ENCODE data around the gene SETD2. TPM values are rescaled to one million over a fixed set of nuclear protein-coding genes. Genes with fewer than 3 reads are reported as not detected.
A peak's percentile ranks its signal among the peaks of the same experiment; 100 is the strongest.

The SETD2 gene
- total RNA-seq, 1 donor from 2014 or later: 65.7 TPM

DNA sequence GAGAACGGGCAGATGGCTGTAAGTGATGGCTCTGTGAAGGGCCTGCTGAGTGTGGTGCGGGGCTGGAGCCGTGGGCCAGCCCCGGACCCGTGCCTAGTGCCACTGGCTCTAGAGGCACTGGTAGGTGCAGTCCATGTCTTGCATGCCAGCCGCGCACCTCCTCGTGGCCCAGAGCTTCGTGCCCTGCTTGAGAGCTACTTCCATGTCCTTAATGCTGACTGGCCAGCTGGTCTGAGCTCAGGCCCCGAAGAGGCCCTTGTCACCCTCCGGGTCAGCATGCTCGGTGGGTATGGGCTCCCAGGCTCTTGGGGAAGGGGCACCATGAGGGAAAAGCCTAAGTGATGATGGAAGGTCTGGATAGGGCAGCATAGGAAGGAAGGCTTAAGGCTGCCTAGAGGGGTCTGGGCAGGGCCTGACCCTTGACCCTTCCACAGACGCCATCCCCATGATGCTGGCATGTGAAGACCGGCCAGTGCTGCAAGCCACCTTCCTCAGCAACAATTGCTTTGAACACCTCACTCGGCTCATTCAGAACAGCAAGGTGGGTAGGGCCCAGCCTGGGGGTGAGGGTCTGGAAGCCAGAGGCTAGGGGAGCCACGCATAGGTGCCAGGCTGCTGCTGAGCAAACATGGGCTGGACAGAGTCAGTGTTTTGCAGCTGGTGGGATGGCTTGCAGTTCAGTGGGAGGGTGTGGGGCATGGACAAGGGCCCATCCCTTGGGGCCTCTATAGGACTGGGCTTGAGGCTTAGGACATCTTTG, 172.3 kb downstream of the SETD2 start:
- POLR2A ChIA-PET: interaction anchor here (1.0 to 6.2 kb wide), 5 partner anchors 12 to 65 kb away, joined by 3 to 35 read pairs (median 5); partner anchors contain the start of genes CCDC12 and NBEAL2
- intact Hi-C loops (cut with micrococcal nuclease): loop anchor here (2.0 kb wide), 1 partner anchor 17 kb away; no protein-coding TSS in a partner anchor
- no peaks in the 10 kb centered on the region for H3K9me3 Mint-ChIP-seq
- H3K36me3 Mint-ChIP-seq (ENCODE audit: low read depth): peaks cover 33% of the 10 kb centered on the region
- peaks cover 49% of the 10 kb centered on the region for H3K4me1 Mint-ChIP-seq
- H3K27ac Mint-ChIP-seq: peak overlapping the region; percentile 93
- no peaks in the 10 kb centered on the region for H3K27me3 Mint-ChIP-seq
- ATAC-seq (ENCODE audit: low read depth) (no peak), DNase-seq (no peak)
- no peak overlapping the region for H3K4me3 Mint-ChIP-seq
- CTCF ChIA-PET: no interaction called here
- TF ChIP-seq, protein P1, sequence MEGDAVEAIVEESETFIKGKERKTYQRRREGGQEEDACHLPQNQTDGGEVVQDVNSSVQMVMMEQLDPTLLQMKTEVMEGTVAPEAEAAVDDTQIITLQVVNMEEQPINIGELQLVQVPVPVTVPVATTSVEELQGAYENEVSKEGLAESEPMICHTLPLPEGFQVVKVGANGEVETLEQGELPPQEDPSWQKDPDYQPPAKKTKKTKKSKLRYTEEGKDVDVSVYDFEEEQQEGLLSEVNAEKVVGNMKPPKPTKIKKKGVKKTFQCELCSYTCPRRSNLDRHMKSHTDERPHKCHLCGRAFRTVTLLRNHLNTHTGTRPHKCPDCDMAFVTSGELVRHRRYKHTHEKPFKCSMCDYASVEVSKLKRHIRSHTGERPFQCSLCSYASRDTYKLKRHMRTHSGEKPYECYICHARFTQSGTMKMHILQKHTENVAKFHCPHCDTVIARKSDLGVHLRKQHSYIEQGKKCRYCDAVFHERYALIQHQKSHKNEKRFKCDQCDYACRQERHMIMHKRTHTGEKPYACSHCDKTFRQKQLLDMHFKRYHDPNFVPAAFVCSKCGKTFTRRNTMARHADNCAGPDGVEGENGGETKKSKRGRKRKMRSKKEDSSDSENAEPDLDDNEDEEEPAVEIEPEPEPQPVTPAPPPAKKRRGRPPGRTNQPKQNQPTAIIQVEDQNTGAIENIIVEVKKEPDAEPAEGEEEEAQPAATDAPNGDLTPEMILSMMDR (IDR thresholded peaks at IDR 0.05): no peak

DNA sequence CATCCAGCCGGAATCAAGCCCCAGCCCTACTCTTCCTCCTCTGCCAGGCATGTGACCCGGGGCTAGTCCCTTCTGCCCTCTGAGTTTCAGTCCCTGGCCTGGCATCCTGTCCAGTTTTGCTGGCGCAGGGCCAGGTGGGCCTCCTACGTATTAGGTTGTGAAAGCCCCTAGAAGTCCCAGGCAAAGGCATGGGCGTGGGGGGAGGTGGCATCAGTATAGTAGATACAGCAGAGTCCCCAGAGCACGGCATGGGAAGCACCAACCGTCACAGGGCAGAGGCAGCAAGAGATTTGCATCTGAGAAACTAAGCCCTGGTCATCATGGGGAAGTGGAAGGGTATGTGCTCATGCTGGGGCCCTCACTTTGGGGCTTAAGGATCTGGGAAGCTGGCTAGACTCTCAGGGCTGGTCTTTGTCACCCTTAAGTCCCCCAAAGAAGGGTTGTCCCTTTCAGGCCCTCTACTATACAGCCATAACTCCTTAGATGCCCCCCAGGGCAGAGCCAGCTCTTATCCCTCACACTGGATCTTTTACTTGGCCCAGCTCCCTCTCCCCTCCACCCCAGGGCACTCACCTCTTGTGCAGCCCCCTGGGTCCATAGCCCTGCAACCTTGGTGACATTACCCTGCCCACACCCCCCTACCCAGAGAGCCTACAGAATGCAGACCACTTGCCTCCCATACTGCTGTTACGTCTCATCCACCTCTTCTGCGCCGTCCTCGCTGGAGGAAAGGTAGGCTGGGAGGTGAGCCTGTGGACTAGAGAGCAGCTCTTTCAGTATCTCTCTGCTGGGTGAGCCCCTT, 173.1 kb downstream of the SETD2 start:
- Mint-ChIP-seq H3K27ac (peak overlapping the region; percentile 93), H3K9me3 (no peaks in the 10 kb centered on the region), H3K4me1 (peaks cover 58% of the 10 kb centered on the region), H3K36me3 (ENCODE audit: low read depth) (peaks cover 33% of the 10 kb centered on the region), H3K4me3 (peak overlapping the region; percentile 58), H3K27me3 (no peaks in the 10 kb centered on the region)
- TF ChIP-seq, protein P1 (IDR thresholded peaks at IDR 0.05): no peak
- DNase-seq (no peak), ATAC-seq (ENCODE audit: low read depth) (peak; percentile 67)
- ChIA-PET CTCF (no interaction called here), POLR2A (interaction anchor here (0.9 to 6.2 kb wide), 7 partner anchors 11 to 64 kb away, joined by 3 to 35 read pairs (median 4); partner anchors contain the start of genes CCDC12 and NBEAL2)
- intact Hi-C loops (cut with micrococcal nuclease): loop anchor here (2.0 kb wide), 1 partner anchor 16 kb away; no protein-coding TSS in a partner anchor

DNA sequence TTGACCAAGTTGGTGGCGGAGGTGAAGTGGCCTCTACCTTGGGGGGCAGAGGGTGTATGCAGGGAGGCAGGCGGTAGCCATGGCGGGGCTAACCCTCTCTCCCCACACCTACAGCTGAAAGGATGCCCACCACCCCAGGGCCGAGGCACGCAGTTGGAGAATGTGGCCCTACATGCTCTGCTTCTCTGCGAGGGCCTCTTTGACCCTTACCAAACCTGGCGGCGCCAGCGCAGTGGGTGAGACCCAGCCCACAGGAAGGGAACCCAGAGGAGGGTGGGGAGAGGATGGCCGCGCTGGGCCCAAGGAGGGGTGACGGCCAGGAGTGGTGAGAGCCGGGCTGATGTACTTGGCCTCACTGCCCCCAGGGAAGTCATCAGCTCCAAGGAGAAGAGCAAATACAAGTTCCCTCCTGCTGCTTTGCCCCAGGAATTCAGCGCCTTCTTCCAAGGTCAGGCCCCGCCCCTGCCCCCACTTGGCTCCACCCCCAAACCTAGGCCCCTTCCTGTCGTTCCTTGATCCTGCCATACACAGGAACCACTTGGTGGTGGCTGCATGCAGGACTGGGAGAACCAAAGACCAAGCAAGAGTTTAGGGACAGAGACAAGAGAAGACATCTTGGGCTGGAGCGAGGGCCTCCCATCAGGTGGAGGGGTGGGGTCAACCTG, 174.6 kb downstream of the SETD2 start:
- DNase-seq (no peak), ATAC-seq (ENCODE audit: low read depth) (no peak)
- Mint-ChIP-seq H3K4me1 (peaks cover 72% of the 10 kb centered on the region), H3K27me3 (no peaks in the 10 kb centered on the region), H3K4me3 (no peak overlapping the region), H3K9me3 (no peaks in the 10 kb centered on the region), H3K27ac (peak overlapping the region; percentile 93), H3K36me3 (ENCODE audit: low read depth) (peaks cover 24% of the 10 kb centered on the region)
- TF ChIP-seq, protein P1 (IDR thresholded peaks at IDR 0.05): no peak
- intact Hi-C loops (cut with micrococcal nuclease): no loop called here
- CTCF ChIA-PET: no interaction called here
- POLR2A ChIA-PET: interaction anchor here (0.9 to 6.2 kb wide), 5 partner anchors 9 to 20 kb away, joined by 3 to 35 read pairs (median 12); partner anchors contain the start of genes CCDC12 and NBEAL2

DNA sequence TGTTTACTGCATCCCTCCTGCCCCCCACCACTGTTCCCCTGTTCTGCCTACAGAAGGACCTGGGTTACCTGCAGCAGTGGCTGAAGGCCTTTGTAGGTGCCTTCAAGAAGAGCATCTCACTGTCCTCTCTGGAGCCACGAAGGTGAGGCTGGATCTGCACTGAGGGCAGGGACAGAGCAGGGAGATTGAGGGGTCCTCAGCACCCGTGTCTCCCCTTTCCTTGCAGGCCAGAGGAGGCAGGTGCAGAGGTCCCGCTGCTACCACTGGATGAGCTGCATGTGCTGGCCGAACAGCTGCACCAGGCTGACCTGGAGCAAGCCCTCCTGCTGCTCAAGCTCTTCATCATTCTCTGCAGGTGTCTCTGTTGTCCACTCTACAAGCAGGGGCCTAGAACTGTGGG, 175.3 kb downstream of the SETD2 start:
- CTCF ChIA-PET: no interaction called here

More for the DNA sequence above, 175.3 kb downstream of the SETD2 start:
- no peaks in the 10 kb centered on the region for H3K9me3 Mint-ChIP-seq
- DNase-seq (no peak), ATAC-seq (ENCODE audit: low read depth) (no peak)
- no peak overlapping the region for H3K4me3 Mint-ChIP-seq
- no peaks in the 10 kb centered on the region for H3K27me3 Mint-ChIP-seq
- peaks cover 75% of the 10 kb centered on the region for H3K4me1 Mint-ChIP-seq
- intact Hi-C loops (cut with micrococcal nuclease): no loop called here
- H3K36me3 Mint-ChIP-seq (ENCODE audit: low read depth): peaks cover 20% of the 10 kb centered on the region
- H3K27ac Mint-ChIP-seq: peak overlapping the region; percentile 80
- POLR2A ChIA-PET: interaction anchor here (0.5 to 6.2 kb wide), 3 partner anchors 9 to 59 kb away, joined by 3 to 35 read pairs (median 12); partner anchors contain the start of genes CCDC12 and NBEAL2
- TF ChIP-seq, protein P1 (IDR thresholded peaks at IDR 0.05): no peak
